ENCODE results near the gene KCNQ2. TPM values are rescaled to one million over a fixed set of nuclear protein-coding genes. Genes with fewer than 3 reads are reported as not detected.

The KCNQ2 gene
- total RNA-seq, 1 experiment from 2014 or later, result 86.5 TPM

DNA sequence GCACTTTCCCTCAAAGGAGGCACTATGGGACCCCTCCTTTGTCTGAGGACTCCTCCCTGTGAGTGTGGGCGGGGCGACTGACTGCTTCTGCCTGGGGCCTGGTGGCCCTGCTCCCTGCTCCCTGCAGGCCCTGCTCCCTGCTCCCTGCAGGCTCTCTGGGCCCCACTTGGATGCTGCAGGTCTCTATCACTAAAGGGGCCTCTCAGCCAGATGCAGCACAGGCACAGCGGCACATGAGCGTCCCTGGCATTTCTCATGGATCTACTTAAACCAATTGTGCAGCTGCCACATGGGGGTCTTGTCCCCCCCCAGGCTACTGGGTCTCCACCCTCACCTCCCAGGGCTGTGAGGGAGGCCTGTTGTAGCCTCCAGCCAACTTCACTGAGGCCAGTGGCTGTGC, 18.6 kb upstream of the KCNQ2 start:
- Histone ChIP-seq H3K27me3 (ENCODE audit: insufficient read depth, low read length) (no peaks in the 10 kb centered on the region), H3K9ac (ENCODE audit: low read length) (no peak overlapping the region), H3K9me2 (ENCODE audit: insufficient read depth) (no peaks in the 10 kb centered on the region), H3K27ac (ENCODE audit: low read depth, low read length) (no peak overlapping the region), H3K9me3 (ENCODE audit: control insufficient read depth in 1 of 2, insufficient read depth in 1 of 2, low read depth in 1 of 2, low read length in 2 of 2) (no peaks in the 10 kb centered on the region), H3K4me3 (replicated peaks in 1 of 2; ENCODE audit: low read depth in 1 of 2, low read length in 2 of 2) (no peak overlapping the region), H4K20me1 (ENCODE audit: insufficient read depth) (no peaks in the 10 kb centered on the region), H3K79me2 (ENCODE audit: insufficient read depth, low read length) (peaks cover 25% of the 10 kb centered on the region; the same call in 1 of the 2 replicates), H2AFZ (ENCODE audit: low read depth, low read length, poor library complexity, severe bottlenecking) (no peak overlapping the region), H3K36me3 (ENCODE audit: control insufficient read depth in 1 of 2, insufficient read depth in 2 of 2, low read length in 2 of 2) (peaks cover 44 to 69% of the 10 kb centered on the region in 2 experiments), H3K4me1 (ENCODE audit: control insufficient read depth in 1 of 2, insufficient read depth in 2 of 2, low read length in 2 of 2) (peaks cover 0 to 10% of the 10 kb centered on the region in 2 experiments; a peak in 1 of 4 replicates), H3K4me2 (ENCODE audit: low read length) (no peak overlapping the region)
- TF ChIP-seq SIN3A (IDR thresholded peaks at IDR 0.05; ENCODE audit: low read depth) (no peak), EGR1 (IDR thresholded peaks at IDR 0.05; ENCODE audit: low read depth) (no peak), TCF7L2 (IDR thresholded peaks at IDR 0.05; ENCODE audit: borderline replicate concordance, extremely low read depth, insufficient read depth, insufficient read length) (no peak), POLR2AphosphoS5 (IDR thresholded peaks at IDR 0.05; ENCODE audit: low read depth, low read length) (no peak), YY1 (IDR thresholded peaks at IDR 0.05; ENCODE audit: extremely low read depth, insufficient replicate concordance, low read depth, low read length) (no peak), RAD21 (IDR thresholded peaks at IDR 0.05; ENCODE audit: low read depth) (no peak), CEBPB (IDR thresholded peaks at IDR 0.05; ENCODE audit: low read depth) (no peak), SRF (IDR thresholded peaks at IDR 0.05; ENCODE audit: low read depth) (no peak)
- TF ChIP-seq, protein P1, sequence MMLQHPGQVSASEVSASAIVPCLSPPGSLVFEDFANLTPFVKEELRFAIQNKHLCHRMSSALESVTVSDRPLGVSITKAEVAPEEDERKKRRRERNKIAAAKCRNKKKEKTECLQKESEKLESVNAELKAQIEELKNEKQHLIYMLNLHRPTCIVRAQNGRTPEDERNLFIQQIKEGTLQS (IDR thresholded peaks at IDR 0.05), result no peak
- TF ChIP-seq, protein P2, sequence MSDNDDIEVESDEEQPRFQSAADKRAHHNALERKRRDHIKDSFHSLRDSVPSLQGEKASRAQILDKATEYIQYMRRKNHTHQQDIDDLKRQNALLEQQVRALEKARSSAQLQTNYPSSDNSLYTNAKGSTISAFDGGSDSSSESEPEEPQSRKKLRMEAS (IDR thresholded peaks at IDR 0.05), result no peak
- TF ChIP-seq, protein P3, sequence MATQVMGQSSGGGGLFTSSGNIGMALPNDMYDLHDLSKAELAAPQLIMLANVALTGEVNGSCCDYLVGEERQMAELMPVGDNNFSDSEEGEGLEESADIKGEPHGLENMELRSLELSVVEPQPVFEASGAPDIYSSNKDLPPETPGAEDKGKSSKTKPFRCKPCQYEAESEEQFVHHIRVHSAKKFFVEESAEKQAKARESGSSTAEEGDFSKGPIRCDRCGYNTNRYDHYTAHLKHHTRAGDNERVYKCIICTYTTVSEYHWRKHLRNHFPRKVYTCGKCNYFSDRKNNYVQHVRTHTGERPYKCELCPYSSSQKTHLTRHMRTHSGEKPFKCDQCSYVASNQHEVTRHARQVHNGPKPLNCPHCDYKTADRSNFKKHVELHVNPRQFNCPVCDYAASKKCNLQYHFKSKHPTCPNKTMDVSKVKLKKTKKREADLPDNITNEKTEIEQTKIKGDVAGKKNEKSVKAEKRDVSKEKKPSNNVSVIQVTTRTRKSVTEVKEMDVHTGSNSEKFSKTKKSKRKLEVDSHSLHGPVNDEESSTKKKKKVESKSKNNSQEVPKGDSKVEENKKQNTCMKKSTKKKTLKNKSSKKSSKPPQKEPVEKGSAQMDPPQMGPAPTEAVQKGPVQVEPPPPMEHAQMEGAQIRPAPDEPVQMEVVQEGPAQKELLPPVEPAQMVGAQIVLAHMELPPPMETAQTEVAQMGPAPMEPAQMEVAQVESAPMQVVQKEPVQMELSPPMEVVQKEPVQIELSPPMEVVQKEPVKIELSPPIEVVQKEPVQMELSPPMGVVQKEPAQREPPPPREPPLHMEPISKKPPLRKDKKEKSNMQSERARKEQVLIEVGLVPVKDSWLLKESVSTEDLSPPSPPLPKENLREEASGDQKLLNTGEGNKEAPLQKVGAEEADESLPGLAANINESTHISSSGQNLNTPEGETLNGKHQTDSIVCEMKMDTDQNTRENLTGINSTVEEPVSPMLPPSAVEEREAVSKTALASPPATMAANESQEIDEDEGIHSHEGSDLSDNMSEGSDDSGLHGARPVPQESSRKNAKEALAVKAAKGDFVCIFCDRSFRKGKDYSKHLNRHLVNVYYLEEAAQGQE (IDR thresholded peaks at IDR 0.05; ENCODE audit: low read depth), result no peak
- TF ChIP-seq, protein P4, sequence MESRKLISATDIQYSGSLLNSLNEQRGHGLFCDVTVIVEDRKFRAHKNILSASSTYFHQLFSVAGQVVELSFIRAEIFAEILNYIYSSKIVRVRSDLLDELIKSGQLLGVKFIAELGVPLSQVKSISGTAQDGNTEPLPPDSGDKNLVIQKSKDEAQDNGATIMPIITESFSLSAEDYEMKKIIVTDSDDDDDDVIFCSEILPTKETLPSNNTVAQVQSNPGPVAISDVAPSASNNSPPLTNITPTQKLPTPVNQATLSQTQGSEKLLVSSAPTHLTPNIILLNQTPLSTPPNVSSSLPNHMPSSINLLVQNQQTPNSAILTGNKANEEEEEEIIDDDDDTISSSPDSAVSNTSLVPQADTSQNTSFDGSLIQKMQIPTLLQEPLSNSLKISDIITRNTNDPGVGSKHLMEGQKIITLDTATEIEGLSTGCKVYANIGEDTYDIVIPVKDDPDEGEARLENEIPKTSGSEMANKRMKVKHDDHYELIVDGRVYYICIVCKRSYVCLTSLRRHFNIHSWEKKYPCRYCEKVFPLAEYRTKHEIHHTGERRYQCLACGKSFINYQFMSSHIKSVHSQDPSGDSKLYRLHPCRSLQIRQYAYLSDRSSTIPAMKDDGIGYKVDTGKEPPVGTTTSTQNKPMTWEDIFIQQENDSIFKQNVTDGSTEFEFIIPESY (IDR thresholded peaks at IDR 0.05; ENCODE audit: extremely low read depth, insufficient replicate concordance, low read length), result no peak
- ATAC-seq, result no peak
- POLR2A ChIA-PET, result no interaction called here
- RAD21 ChIA-PET (ENCODE audit: low non-redundant PET in 1 of 2, low total read pairs in 2 of 2, uncharacterized antibody in 2 of 2, unreplicated experiment in 2 of 2), result no interaction called here
- intact Hi-C loops (cut with micrococcal nuclease), result no loop called here
- DNase-seq (ENCODE audit: low read depth, low spot score), result no peak
- BruUV-seq (replicated peaks), result no TSS peak
- CTCF ChIA-PET, result no interaction called here

Data from HCT116 (cell line).